Measurements from ENCODE around the gene DPYD.

Gene DPYD

DNA sequence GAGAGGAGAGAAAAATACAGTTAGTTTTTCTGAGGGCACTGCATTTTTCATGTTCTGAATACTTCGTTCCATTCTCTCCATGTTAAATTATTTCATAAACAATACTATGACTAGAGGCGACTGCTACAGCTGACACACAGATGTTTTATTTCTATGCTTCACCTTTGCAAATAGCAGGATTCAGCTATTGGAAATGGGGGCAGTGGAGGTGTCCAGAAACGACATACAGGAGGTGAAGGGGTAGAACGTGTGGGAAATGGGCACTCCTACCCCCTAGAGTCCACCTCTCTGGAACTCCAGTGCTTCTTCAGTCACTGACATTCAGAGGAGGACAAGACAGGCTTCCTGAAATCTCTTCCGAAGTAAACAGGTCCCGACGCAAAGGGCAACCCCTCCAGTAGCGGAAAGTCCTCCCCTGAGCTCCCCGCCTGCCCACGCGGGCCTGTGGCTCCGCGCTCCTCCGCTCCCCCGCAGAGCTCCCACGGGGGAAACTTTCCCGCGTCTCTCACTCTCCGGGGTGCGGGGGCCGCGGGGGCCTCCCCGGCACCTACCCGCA, 480 bp downstream of the DPYD start:
- peaks cover 21% of the 10 kb centered on the region for H3K4me1 ChIP-seq (ENCODE audit: insufficient read depth, poor library complexity, severe bottlenecking)
- H3K27me3 ChIP-seq (ENCODE audit: insufficient read depth, poor library complexity, severe bottlenecking), result no peaks in the 10 kb centered on the region
- TF ChIP-seq CTCF (IDR thresholded peaks at IDR 0.05; ENCODE audit: poor library complexity, severe bottlenecking), result no peak
- ATAC-seq (ENCODE audit: low read depth) (peak; percentile 49), DNase-seq (ENCODE audit: low spot score) (no peak)
- peak overlapping the region; percentile 69 for H3K27ac ChIP-seq (ENCODE audit: poor library complexity, severe bottlenecking)
- no peaks in the 10 kb centered on the region; the same call in 1 of the 2 replicates for H3K36me3 ChIP-seq (ENCODE audit: low read depth)
- no peaks in the 10 kb centered on the region for H3K9me3 ChIP-seq (ENCODE audit: severe bottlenecking)
- peak overlapping the region; percentile 87 for H3K4me3 ChIP-seq (ENCODE audit: severe bottlenecking)

DNA sequence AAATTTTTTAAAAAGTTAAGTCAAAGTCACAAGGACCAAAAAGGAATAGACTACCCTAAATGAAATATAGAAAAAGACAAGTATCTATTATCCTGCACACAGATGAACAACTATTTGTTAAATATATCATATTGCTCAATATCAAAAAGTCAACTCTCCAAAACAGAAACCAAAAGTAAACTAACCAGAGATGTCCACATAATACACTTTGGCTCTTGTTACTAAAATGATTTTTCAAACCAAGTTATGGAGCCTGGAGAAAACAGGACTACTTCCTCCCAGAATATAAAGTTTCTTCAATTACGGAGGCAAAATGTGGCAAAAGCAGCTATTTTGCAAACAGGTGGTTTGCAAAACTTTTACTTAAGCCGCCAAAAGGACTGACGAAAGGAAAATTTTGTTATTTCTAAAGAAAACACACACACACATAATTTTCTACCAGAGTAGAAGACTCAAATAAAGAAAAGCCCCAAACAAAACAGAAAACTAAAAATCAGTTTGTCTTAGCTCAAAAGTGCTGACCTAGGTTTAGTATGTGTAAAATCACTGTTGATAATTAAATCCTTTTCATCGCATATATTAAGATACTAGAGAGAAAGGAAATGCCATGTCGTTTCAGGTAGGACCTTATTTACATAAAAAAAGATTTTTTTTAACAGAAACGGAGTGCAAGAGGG, 1.1 kb downstream of the DPYD start:
- Histone ChIP-seq H3K4me3 (ENCODE audit: severe bottlenecking) (peak overlapping the region; percentile 87), H3K36me3 (ENCODE audit: low read depth) (no peaks in the 10 kb centered on the region; the same call in 1 of the 2 replicates), H3K9me3 (ENCODE audit: severe bottlenecking) (no peaks in the 10 kb centered on the region), H3K27ac (ENCODE audit: poor library complexity, severe bottlenecking) (peak overlapping the region; percentile 69), H3K4me1 (ENCODE audit: insufficient read depth, poor library complexity, severe bottlenecking) (peaks cover 23% of the 10 kb centered on the region), H3K27me3 (ENCODE audit: insufficient read depth, poor library complexity, severe bottlenecking) (no peaks in the 10 kb centered on the region)
- no peak for ATAC-seq (ENCODE audit: low read depth)
- no peak for DNase-seq (ENCODE audit: low spot score)
- no peak for TF ChIP-seq CTCF (IDR thresholded peaks at IDR 0.05; ENCODE audit: poor library complexity, severe bottlenecking)

GRCh38 chr1:97918961-97919360, 1.9 kb downstream of the DPYD start:
- Histone ChIP-seq H3K36me3 (ENCODE audit: low read depth) (no peaks in the 10 kb centered on the region; the same call in 1 of the 2 replicates), H3K4me1 (ENCODE audit: insufficient read depth, poor library complexity, severe bottlenecking) (peaks cover 30% of the 10 kb centered on the region), H3K9me3 (ENCODE audit: severe bottlenecking) (no peaks in the 10 kb centered on the region), H3K4me3 (ENCODE audit: severe bottlenecking) (peak overlapping the region; percentile 87), H3K27ac (ENCODE audit: poor library complexity, severe bottlenecking) (peak overlapping the region; percentile 69), H3K27me3 (ENCODE audit: insufficient read depth, poor library complexity, severe bottlenecking) (no peaks in the 10 kb centered on the region)
- TF ChIP-seq CTCF (IDR thresholded peaks at IDR 0.05; ENCODE audit: poor library complexity, severe bottlenecking), result no peak
- DNase-seq (ENCODE audit: low spot score), result no peak
- no peak for ATAC-seq (ENCODE audit: low read depth)

DNA sequence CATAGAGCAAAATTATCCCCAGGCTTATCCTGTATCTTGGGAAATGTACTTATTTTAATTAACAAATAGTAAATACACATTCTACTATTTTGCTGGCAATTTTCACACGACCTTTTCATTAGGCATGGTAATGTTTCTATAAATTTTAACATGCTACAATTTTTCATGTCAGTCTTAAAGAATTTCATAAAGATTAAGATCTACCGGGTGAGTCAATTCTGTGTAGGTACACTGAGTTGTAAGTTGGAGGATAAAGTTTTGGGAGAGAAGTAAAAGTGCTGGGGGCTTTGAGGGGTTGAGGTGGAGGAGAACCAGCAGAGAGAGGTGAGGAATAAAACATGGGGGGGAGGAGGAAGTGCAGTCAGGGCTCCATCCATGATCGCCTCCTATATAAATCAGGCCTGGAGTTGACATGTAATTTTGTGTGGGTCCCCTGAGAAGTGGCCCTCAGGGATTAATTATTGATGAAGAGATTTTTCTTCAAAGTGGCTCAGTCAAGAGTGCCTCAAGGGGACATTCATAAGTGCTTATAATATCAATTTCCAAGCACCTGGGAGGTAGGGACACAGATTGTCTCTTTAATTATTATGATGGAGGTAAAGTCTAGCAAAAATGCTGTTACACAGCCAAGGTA, 7.2 kb downstream of the DPYD start:
- H3K9me3 ChIP-seq (ENCODE audit: severe bottlenecking), result no peaks in the 10 kb centered on the region
- no peaks in the 10 kb centered on the region for H3K36me3 ChIP-seq (ENCODE audit: low read depth)
- peaks cover 23% of the 10 kb centered on the region for H3K4me1 ChIP-seq (ENCODE audit: insufficient read depth, poor library complexity, severe bottlenecking)
- no peaks in the 10 kb centered on the region for H3K27me3 ChIP-seq (ENCODE audit: insufficient read depth, poor library complexity, severe bottlenecking)
- no peak for ATAC-seq (ENCODE audit: low read depth)
- DNase-seq (ENCODE audit: low spot score), result no peak
- H3K27ac ChIP-seq (ENCODE audit: poor library complexity, severe bottlenecking), result no peak overlapping the region
- H3K4me3 ChIP-seq (ENCODE audit: severe bottlenecking), result no peak overlapping the region
- no peak for TF ChIP-seq CTCF (IDR thresholded peaks at IDR 0.05; ENCODE audit: poor library complexity, severe bottlenecking)

All from RWPE2 (cell line).